PFSK-1 (cell line): ENCODE data around the gene XIRP2.

Experiments used
- FOXP2 ChIP-seq: optimal IDR thresholded peaks from 2 replicates; pipeline ENCODE3; 2011; ENCODE audit warnings: borderline replicate concordance, control low read depth, inconsistent platforms; ENCODE audit not compliant: insufficient read depth; ENCODE audit errors: extremely low read length, extremely low read depth
- POLR2AphosphoS5 ChIP-seq: IDR thresholded peaks from 2 replicates; pipeline ENCODE4 v1.6.1; 2012; ENCODE audit warnings: low read depth, mild to moderate bottlenecking, control low read depth, low read length, moderate library complexity
- SIN3A ChIP-seq: IDR thresholded peaks from 2 replicates; pipeline ENCODE4 v1.6.1; 2012; ENCODE audit warnings: mild to moderate bottlenecking, low read length, moderate library complexity, borderline replicate concordance; ENCODE audit not compliant: insufficient read depth
- TAF1 ChIP-seq: IDR thresholded peaks from 2 replicates; pipeline ENCODE4 v1.6.1; 2012; ENCODE audit warnings: low read length, control low read depth, borderline replicate concordance; ENCODE audit not compliant: insufficient read depth
- TF ChIP-seq, protein P1 (sequence below), 2 experiments: IDR thresholded peaks; 2 replicates each; pipeline versions ENCODE4 v1.6.1 to v1.8.0; 2011 to 2012; ENCODE audit warnings: low read depth in 2 of 2, low read length in 2 of 2, control low read depth in 1 of 2, inconsistent platforms in 1 of 2, mild to moderate bottlenecking in 1 of 2, moderate library complexity in 1 of 2; ENCODE audit not compliant: insufficient read depth in 1 of 2

The XIRP2 gene

DNA sequence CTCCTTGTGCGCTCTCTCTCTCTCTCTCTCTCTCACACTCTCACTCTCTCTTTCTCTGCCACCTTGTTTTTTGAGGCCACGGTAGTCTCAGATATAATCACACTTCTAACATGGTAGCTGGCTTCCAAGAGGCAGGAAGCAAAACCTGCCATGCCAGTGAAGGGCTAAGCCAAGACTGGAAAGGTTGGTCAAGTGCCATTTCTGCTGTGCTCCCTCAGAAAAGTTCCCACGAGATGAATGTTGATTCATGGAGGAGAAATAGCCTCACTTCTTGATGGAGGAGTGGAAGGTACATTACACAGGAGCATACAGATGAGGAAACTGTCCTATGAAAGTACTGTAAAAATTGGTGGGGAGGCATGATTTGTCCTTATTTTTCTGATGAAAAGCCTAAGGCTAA lies 237.9 kb downstream of the XIRP2 start:
- TF ChIP-seq FOXP2, result no peak
- no peak for TF ChIP-seq SIN3A
- TF ChIP-seq, protein P1, sequence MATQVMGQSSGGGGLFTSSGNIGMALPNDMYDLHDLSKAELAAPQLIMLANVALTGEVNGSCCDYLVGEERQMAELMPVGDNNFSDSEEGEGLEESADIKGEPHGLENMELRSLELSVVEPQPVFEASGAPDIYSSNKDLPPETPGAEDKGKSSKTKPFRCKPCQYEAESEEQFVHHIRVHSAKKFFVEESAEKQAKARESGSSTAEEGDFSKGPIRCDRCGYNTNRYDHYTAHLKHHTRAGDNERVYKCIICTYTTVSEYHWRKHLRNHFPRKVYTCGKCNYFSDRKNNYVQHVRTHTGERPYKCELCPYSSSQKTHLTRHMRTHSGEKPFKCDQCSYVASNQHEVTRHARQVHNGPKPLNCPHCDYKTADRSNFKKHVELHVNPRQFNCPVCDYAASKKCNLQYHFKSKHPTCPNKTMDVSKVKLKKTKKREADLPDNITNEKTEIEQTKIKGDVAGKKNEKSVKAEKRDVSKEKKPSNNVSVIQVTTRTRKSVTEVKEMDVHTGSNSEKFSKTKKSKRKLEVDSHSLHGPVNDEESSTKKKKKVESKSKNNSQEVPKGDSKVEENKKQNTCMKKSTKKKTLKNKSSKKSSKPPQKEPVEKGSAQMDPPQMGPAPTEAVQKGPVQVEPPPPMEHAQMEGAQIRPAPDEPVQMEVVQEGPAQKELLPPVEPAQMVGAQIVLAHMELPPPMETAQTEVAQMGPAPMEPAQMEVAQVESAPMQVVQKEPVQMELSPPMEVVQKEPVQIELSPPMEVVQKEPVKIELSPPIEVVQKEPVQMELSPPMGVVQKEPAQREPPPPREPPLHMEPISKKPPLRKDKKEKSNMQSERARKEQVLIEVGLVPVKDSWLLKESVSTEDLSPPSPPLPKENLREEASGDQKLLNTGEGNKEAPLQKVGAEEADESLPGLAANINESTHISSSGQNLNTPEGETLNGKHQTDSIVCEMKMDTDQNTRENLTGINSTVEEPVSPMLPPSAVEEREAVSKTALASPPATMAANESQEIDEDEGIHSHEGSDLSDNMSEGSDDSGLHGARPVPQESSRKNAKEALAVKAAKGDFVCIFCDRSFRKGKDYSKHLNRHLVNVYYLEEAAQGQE (IDR thresholded peaks at IDR 0.05; ENCODE audit: insufficient read depth in 1 of 2, low read depth in 2 of 2, low read length in 2 of 2), result no peak
- no peak for TF ChIP-seq TAF1
- no peak for TF ChIP-seq POLR2AphosphoS5

GRCh38 chr2:167127135-167127534 lies 238.9 kb downstream of the XIRP2 start:
- TF ChIP-seq FOXP2 (no peak), POLR2AphosphoS5 (no peak), TAF1 (no peak), SIN3A (no peak)
- TF ChIP-seq, protein P1 (IDR thresholded peaks at IDR 0.05; ENCODE audit: insufficient read depth in 1 of 2, low read depth in 2 of 2, low read length in 2 of 2), result no peak

GRCh38 chr2:167128130-167128529 lies 239.8 kb downstream of the XIRP2 start:
- TF ChIP-seq FOXP2, result no peak
- no peak for TF ChIP-seq SIN3A
- no peak for TF ChIP-seq POLR2AphosphoS5
- TF ChIP-seq, protein P1 (IDR thresholded peaks at IDR 0.05; ENCODE audit: insufficient read depth in 1 of 2, low read depth in 2 of 2, low read length in 2 of 2), result no peak
- TF ChIP-seq TAF1, result no peak

DNA sequence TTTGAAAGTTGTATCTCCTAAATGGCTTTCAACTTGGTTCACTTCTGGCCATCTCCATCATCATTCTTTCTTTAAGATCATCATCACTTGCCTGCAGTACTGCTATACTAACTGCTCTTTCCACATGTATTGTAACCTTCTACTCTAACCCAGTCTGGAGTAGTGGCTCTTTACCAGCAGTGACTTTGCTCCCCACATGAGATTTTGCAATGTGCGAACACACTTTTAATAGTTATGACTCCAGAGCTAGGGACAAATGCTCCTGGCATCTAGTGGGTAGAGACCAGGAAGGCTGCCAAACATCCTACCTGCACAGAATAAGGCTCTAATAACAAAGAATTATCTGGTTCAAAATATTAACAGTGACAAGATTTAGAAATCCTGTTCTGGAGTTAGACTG lies 243.8 kb downstream of the XIRP2 start:
- TF ChIP-seq TAF1 (no peak), FOXP2 (no peak), SIN3A (no peak)

DNA sequence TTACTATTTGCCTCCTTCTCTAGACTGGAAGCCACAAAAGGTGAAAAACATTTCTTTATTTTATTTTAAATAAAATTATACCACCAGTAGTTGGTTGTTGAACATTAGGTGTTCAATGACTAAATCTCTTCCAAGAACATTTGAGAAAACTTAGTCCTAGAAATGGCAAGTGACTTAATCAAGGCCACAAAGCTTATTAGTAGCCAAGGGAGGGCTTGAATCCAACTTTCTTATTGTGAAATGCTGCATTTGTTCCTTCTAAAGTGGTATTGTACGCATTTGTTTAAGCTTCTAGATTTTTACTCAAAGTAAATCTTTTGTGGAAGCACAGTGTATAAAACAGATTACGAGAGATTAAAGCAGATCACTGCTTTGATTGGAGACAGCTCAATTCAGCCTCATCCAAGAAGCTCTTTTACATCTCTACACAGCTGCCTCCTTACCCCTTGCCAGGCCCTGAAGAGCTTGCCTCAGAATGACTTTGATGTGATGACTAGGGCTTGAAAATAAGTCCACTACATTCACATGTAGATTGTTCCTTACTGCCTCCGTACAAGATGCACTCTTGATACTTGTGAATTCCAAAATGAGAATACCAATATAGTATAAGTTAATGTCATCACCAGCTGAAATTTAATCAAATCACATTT lies 244.8 kb downstream of the XIRP2 start:
- TF ChIP-seq SIN3A (no peak), POLR2AphosphoS5 (no peak), FOXP2 (no peak), TAF1 (no peak)
- TF ChIP-seq, protein P1 (IDR thresholded peaks at IDR 0.05; ENCODE audit: insufficient read depth in 1 of 2, low read depth in 2 of 2, low read length in 2 of 2), result no peak

DNA sequence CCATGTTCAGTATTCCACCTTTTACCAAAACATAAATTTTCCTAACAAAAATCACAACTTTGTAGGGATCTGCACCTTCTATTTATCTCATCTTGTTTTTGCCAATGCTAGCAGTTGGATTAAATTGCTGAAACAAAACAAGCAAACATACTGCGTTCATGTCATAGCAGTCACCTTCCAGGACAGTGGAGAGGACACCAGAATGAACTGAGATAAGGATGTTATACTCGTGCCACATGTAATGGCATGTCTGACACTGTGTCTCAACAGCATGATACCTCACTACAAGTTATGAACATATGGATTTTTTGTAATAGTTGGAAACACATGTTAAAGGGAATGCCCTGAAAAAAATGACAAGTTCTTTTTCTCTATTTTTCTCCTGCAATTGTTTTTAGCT lies 245.3 kb downstream of the XIRP2 start:
- TF ChIP-seq, protein P1 (IDR thresholded peaks at IDR 0.05; ENCODE audit: insufficient read depth in 1 of 2, low read depth in 2 of 2, low read length in 2 of 2), result no peak
- TF ChIP-seq POLR2AphosphoS5, result no peak
- no peak for TF ChIP-seq TAF1
- no peak for TF ChIP-seq SIN3A
- no peak for TF ChIP-seq FOXP2
